Activated T-helper 2 cell treated with anti-CD3 and anti-CD28 coated beads, Interferon-gamma antibody, Interleukin-2, Interleukin-4, amounts not matched to agents 10 μg/mL and 5 μg/mL and 100 μg/mL, durations not matched to agents 14 hours and 24 hours and 36 hours (primary cell): ENCODE measurements around the gene SLC51A. TPM values are rescaled to one million over a fixed set of nuclear protein-coding genes. Genes with fewer than 3 reads are reported as not detected.
"Not testable (repeated sequence)": the region's sequence is repeated elsewhere in the genome, so short reads cannot be mapped to it uniquely, and the experiment has no call there.

ENCODE experiments used
- DNase-seq: peaks from one replicate; pipeline ENCODE4 v3.0.0; 2021; ENCODE audit warnings: low spot score
- H3K27ac Mint-ChIP-seq: one replicate; pipeline ENCODE4 v1.8.0; 2021; ENCODE audit warnings: mixed read lengths
- H3K27me3 Mint-ChIP-seq: one replicate; pipeline ENCODE4 v1.8.0; 2021; ENCODE audit warnings: low read depth, mixed read lengths
- H3K36me3 Mint-ChIP-seq: one replicate; pipeline ENCODE4 v1.8.0; 2021; ENCODE audit warnings: low read depth, mixed read lengths
- H3K4me1 Mint-ChIP-seq: one replicate; pipeline ENCODE4 v1.8.0; 2021; ENCODE audit warnings: low read depth, mixed read lengths
- H3K4me3 Mint-ChIP-seq: one replicate; pipeline ENCODE4 v1.8.0; 2021; ENCODE audit warnings: low read depth, mild to moderate bottlenecking, moderate library complexity, mixed read lengths
- H3K9me3 Mint-ChIP-seq: one replicate; pipeline ENCODE4 v1.8.0; 2021; ENCODE audit warnings: mixed read lengths
- intact Hi-C: fragments of 100-400 bp; cut with micrococcal nuclease; formaldehyde crosslinking; loops from one replicate; pipeline ENCODE4 v1.15.1; 2023
- total RNA-seq: library from RNA; stranded (reverse); gene quantifications from 2 replicates; pipeline ENCODE4 v1.2.3, GENCODE V29; 2022

Gene SLC51A
- total RNA-seq, 1 donor from 2014 or later: not detected

GRCh38 chr3:196195664-196196265 lies 20.6 kb upstream of the SLC51A start:
- peaks cover 23% of the 10 kb centered on the region for H3K4me1 Mint-ChIP-seq
- H3K4me3 Mint-ChIP-seq: no peak overlapping the region
- H3K27ac Mint-ChIP-seq: no peak overlapping the region
- no peaks in the 10 kb centered on the region for H3K9me3 Mint-ChIP-seq
- H3K36me3 Mint-ChIP-seq: no peaks in the 10 kb centered on the region
- DNase-seq: no peak
- intact Hi-C loops: loop anchor here (1.0 kb wide), 1 partner anchor 122 kb away; no protein-coding TSS in a partner anchor
- no peaks in the 10 kb centered on the region for H3K27me3 Mint-ChIP-seq

- no peaks in the 10 kb centered on the region for H3K9me3 Mint-ChIP-seq
- peaks cover 17% of the 10 kb centered on the region for H3K4me1 Mint-ChIP-seq
- H3K27ac Mint-ChIP-seq: no peak overlapping the region
- H3K36me3 Mint-ChIP-seq: no peaks in the 10 kb centered on the region
- H3K27me3 Mint-ChIP-seq: peaks cover under 1% of the 10 kb centered on the region
- intact Hi-C loops: no loop called here
- DNase-seq: no peak
- H3K4me3 Mint-ChIP-seq: no peak overlapping the region
These were observed 18.8 kb upstream of the SLC51A start for GRCh38 chr3:196197524-196197923.

GRCh38 chr3:196198081-196198675 lies 18.2 kb upstream of the SLC51A start:
- no peaks in the 10 kb centered on the region for H3K9me3 Mint-ChIP-seq
- intact Hi-C loops: no loop called here
- H3K4me3 Mint-ChIP-seq: no peak overlapping the region
- no peak overlapping the region for H3K27ac Mint-ChIP-seq
- H3K27me3 Mint-ChIP-seq: peaks cover 2% of the 10 kb centered on the region
- no peak for DNase-seq
- H3K36me3 Mint-ChIP-seq: no peaks in the 10 kb centered on the region
- H3K4me1 Mint-ChIP-seq: peaks cover 12% of the 10 kb centered on the region

GRCh38 chr3:196198771-196199753 lies 17.3 kb upstream of the SLC51A start:
- intact Hi-C loops: no loop called here
- H3K4me1 Mint-ChIP-seq: peaks cover 9% of the 10 kb centered on the region
- peaks cover 10% of the 10 kb centered on the region for H3K27me3 Mint-ChIP-seq
- H3K4me3 Mint-ChIP-seq: no peak overlapping the region
- no peak overlapping the region for H3K27ac Mint-ChIP-seq
- no peak for DNase-seq
- H3K36me3 Mint-ChIP-seq: no peaks in the 10 kb centered on the region
- H3K9me3 Mint-ChIP-seq: no peaks in the 10 kb centered on the region

GRCh38 chr3:196202516-196202970 lies 13.8 kb upstream of the SLC51A start:
- Mint-ChIP-seq H3K4me3 (no peak overlapping the region), H3K4me1 (peaks cover 5% of the 10 kb centered on the region), H3K27me3 (peaks cover 26% of the 10 kb centered on the region), H3K27ac (no peak overlapping the region), H3K9me3 (no peaks in the 10 kb centered on the region), H3K36me3 (no peaks in the 10 kb centered on the region)
- no peak for DNase-seq
- intact Hi-C loops: loop anchor here (10.0 kb wide), 1 partner anchor 348 kb away; no protein-coding TSS in a partner anchor

GRCh38 chr3:196203846-196204245 lies 12.5 kb upstream of the SLC51A start:
- intact Hi-C loops: loop anchor here (10.0 kb wide), 1 partner anchor 349 kb away; no protein-coding TSS in a partner anchor
- H3K4me3 Mint-ChIP-seq: no peak overlapping the region
- no peak overlapping the region for H3K27ac Mint-ChIP-seq
- H3K36me3 Mint-ChIP-seq: no peaks in the 10 kb centered on the region
- H3K27me3 Mint-ChIP-seq: peaks cover 26% of the 10 kb centered on the region
- H3K4me1 Mint-ChIP-seq: peaks cover 5% of the 10 kb centered on the region
- no peak for DNase-seq
- no peaks in the 10 kb centered on the region for H3K9me3 Mint-ChIP-seq

- H3K27me3 Mint-ChIP-seq: peaks cover 26% of the 10 kb centered on the region
- H3K36me3 Mint-ChIP-seq, H3K9me3 Mint-ChIP-seq, H3K27ac Mint-ChIP-seq, H3K4me3 Mint-ChIP-seq, DNase-seq, H3K4me1 Mint-ChIP-seq: not testable (repeated sequence)
- intact Hi-C loops: loop anchor here (10.0 kb wide), 1 partner anchor 351 kb away; no protein-coding TSS in a partner anchor
These were observed 10.7 kb upstream of the SLC51A start for GRCh38 chr3:196205442-196206205.

GRCh38 chr3:196207159-196207832 lies 9.0 kb upstream of the SLC51A start:
- Mint-ChIP-seq H3K36me3 (no peaks in the 10 kb centered on the region), H3K9me3 (no peaks in the 10 kb centered on the region), H3K4me1 (peaks cover 5% of the 10 kb centered on the region), H3K27ac (no peak overlapping the region), H3K4me3 (peak overlapping the region; percentile 74), H3K27me3 (peaks cover 26% of the 10 kb centered on the region)
- no peak for DNase-seq
- intact Hi-C loops: loop anchor here (10.0 kb wide), 1 partner anchor 352 kb away; no protein-coding TSS in a partner anchor

GRCh38 chr3:196207833-196208607 lies 8.3 kb upstream of the SLC51A start:
- peaks cover 4% of the 10 kb centered on the region for H3K4me1 Mint-ChIP-seq
- no peaks in the 10 kb centered on the region for H3K9me3 Mint-ChIP-seq
- peak overlapping the region; percentile 74 for H3K4me3 Mint-ChIP-seq
- H3K27me3 Mint-ChIP-seq: peaks cover 24% of the 10 kb centered on the region
- peak; percentile 43 for DNase-seq
- H3K27ac Mint-ChIP-seq: no peak overlapping the region
- no peaks in the 10 kb centered on the region for H3K36me3 Mint-ChIP-seq
- intact Hi-C loops: loop anchor here (10.0 kb wide), 1 partner anchor 353 kb away; no protein-coding TSS in a partner anchor

GRCh38 chr3:196208942-196209695 lies 7.2 kb upstream of the SLC51A start:
- no peaks in the 10 kb centered on the region for H3K9me3 Mint-ChIP-seq
- no peak overlapping the region for H3K27ac Mint-ChIP-seq
- DNase-seq: no peak
- intact Hi-C loops: loop anchor here (10.0 kb wide), 1 partner anchor 354 kb away; no protein-coding TSS in a partner anchor
- H3K36me3 Mint-ChIP-seq: no peaks in the 10 kb centered on the region
- H3K4me1 Mint-ChIP-seq: peaks cover 2% of the 10 kb centered on the region
- peaks cover 16% of the 10 kb centered on the region for H3K27me3 Mint-ChIP-seq
- H3K4me3 Mint-ChIP-seq: no peak overlapping the region
